ENCODE measurements around the gene TM9SF2. TPM values are rescaled to one million over a fixed set of nuclear protein-coding genes. Genes with fewer than 3 reads are reported as not detected.

Gene TM9SF2
- polyA plus RNA-seq, 1 donor, result 233 TPM

DNA sequence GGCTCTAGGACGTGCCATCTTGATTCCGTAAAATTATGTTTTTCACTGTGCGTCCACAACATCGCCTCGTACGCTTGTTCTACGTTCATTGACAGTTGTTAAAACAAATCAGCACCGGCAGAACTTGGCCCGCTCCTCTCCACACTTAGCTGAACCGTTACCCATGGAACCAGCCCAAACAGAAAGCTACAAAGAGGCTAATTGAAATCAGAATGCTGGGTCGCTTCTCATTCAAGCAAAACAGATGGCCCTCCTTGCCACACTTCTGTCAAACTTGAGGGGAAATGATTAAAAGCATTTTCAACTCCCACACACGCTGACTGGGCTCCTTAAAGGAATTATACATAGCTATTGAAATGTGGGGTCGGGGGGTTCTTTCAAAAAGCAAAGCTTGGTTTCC is 71.6 kb downstream of the TM9SF2 start:
- no peaks in the 10 kb centered on the region for H3K4me1 ChIP-seq (ENCODE audit: control insufficient read depth, insufficient read depth, low read length)
- H3K27ac ChIP-seq (ENCODE audit: low read length), result no peak overlapping the region
- 74% methylated on average over 6 of the region's 13 CpGs for WGBS (ENCODE audit: insufficient coverage, low lambda C conversion rate)
- H3K4me3 ChIP-seq (ENCODE audit: low read length), result no peak overlapping the region
- H3K9me3 ChIP-seq (ENCODE audit: control insufficient read depth, low read depth, low read length), result no peaks in the 10 kb centered on the region
- no peaks in the 10 kb centered on the region for H3K36me3 ChIP-seq (ENCODE audit: control insufficient read depth, insufficient read depth, low read length)
- H3K27me3 ChIP-seq (ENCODE audit: control insufficient read depth, insufficient read depth, low read length), result peaks cover 8% of the 10 kb centered on the region
- no peak for DNase-seq

DNA sequence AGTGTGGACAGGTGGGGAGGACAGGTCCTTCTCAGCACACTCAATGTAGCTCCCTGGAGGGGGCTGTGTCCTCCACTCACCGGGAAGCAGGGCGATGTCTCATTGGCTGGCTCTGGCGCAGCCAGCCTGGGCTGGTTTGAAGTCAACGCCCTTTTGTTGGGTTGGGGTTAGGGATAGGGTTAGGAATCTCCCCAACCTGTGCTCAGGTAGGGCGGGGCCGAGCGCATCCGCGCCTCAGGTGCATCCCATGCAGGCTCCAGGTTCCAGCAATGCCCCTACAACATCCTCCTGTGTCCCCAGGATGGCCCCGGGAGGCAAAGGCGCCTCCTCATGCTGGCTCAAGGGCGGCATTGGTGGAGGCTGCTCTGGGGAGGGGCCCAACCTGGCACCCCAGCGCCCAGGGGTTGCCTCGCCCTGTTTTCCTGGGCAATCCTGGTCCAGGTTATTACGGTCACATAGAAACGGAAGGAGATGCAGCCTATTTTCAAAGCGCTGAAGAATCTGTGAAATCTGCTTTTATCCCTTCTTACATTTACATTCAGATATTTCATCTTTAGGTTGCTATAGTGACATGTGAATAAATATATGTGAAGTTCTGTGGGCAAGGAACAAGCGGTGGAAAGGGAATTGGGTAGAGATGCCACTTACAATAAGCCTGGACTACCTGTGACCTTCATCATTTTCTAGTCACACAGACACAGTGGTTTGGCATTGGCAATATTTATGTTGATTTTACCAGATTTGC is 74.3 kb downstream of the TM9SF2 start:
- no peaks in the 10 kb centered on the region for H3K4me1 ChIP-seq (ENCODE audit: control insufficient read depth, insufficient read depth, low read length)
- no peak overlapping the region for H3K4me3 ChIP-seq (ENCODE audit: low read length)
- DNase-seq, result no peak
- H3K36me3 ChIP-seq (ENCODE audit: control insufficient read depth, insufficient read depth, low read length), result no peaks in the 10 kb centered on the region
- 67% methylated on average over 1 of the region's 18 CpGs for WGBS (ENCODE audit: insufficient coverage, low lambda C conversion rate)
- H3K27ac ChIP-seq (ENCODE audit: low read length), result no peak overlapping the region
- H3K9me3 ChIP-seq (ENCODE audit: control insufficient read depth, low read depth, low read length), result no peaks in the 10 kb centered on the region
- H3K27me3 ChIP-seq (ENCODE audit: control insufficient read depth, insufficient read depth, low read length), result peaks cover 8% of the 10 kb centered on the region

DNA sequence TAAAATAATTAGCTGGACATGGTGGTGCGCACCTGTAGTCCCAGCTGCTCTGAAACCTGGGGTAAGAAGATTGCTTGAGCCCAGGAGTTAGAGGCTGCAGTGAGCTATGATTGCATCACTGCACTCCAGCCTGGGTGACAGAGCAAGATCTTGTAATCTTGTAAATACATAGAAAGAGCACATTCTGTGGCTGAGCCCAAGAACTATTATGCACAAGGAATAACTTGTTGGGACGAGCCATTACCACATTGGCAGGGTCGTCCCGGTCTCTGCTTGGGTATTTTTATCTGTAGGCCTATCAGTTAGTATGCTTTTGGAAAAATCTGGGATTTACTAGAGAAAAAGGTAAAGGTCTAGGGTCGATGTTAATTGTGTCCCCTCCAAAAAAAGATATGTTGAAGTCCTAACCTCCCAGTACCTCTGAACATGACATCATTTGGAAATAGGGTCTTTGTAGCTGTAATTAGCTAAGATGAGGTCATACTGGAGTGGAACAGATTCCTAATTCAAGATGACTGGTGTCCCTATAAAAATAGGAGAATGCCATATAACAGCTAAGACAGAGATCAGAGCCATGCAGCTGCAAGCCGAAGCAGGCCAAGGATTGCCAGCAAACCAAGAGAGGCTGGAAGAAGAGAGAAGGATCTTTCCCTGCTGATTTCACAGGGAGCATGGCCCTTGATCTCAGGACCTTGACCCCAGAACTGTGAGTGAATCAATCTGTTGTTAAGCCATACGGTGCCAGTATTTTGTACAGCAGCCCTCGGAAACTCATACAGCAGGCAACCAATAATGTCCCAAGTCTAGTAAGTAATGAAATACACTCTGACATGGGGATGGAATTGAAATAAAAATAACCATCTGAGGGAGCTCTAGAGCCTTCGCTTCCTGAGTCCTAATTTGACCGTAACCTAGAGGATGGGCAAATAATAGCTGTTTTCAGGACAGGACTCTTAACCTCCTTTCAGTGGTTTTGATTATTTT is 77.0 kb downstream of the TM9SF2 start:
- H3K36me3 ChIP-seq (ENCODE audit: control insufficient read depth, insufficient read depth, low read length), result no peaks in the 10 kb centered on the region
- H3K27ac ChIP-seq (ENCODE audit: low read length), result no peak overlapping the region
- peaks cover 8% of the 10 kb centered on the region for H3K27me3 ChIP-seq (ENCODE audit: control insufficient read depth, insufficient read depth, low read length)
- H3K4me3 ChIP-seq (ENCODE audit: low read length), result no peak overlapping the region
- WGBS (ENCODE audit: insufficient coverage, low lambda C conversion rate), result 85% methylated on average over 4 of the region's 10 CpGs
- H3K9me3 ChIP-seq (ENCODE audit: control insufficient read depth, low read depth, low read length), result no peaks in the 10 kb centered on the region
- no peak for DNase-seq
- H3K4me1 ChIP-seq (ENCODE audit: control insufficient read depth, insufficient read depth, low read length), result no peaks in the 10 kb centered on the region

DNA sequence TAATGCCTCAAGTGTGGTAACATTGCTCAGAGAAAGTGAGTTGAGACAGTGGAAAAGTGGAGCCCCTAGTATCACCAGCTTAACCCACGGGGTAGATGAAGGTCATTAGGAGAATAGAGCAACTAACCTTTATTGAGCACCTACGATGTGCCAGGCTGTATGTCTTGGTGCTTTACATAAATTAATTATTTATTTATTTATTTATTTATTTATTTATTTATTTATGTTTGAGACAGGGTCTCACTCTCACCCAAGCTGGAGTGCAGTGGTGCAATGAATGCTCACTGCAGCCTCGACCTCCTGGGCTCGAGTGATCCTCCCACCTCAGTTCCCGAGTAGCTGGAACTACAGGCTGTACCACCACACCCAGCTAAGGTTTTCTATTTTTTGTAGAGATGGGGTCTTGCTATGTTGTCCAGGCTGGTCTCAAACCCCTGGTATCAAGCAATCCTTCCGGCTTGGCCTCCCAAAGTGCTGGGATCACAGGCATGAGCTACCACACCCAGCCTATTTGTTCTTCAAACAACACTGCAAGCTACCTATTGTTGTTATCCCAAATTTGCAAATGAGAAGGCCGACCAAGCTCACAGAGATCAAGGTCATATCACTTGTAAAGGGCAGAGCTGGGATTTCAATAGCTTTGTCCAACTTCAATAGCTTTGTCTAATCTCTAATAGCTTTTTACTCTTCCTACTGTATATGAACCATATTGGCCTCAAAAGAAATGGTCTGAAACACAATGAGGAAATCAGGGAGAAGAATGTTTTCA is 79.4 kb downstream of the TM9SF2 start:
- no peaks in the 10 kb centered on the region for H3K4me1 ChIP-seq (ENCODE audit: control insufficient read depth, insufficient read depth, low read length)
- H3K27me3 ChIP-seq (ENCODE audit: control insufficient read depth, insufficient read depth, low read length), result no peaks in the 10 kb centered on the region
- H3K27ac ChIP-seq (ENCODE audit: low read length), result no peak overlapping the region
- no peak overlapping the region for H3K4me3 ChIP-seq (ENCODE audit: low read length)
- WGBS (ENCODE audit: insufficient coverage, low lambda C conversion rate), result no CpG with 5 or more reads among the region's 7 CpGs
- H3K9me3 ChIP-seq (ENCODE audit: control insufficient read depth, low read depth, low read length), result no peaks in the 10 kb centered on the region
- no peak for DNase-seq
- H3K36me3 ChIP-seq (ENCODE audit: control insufficient read depth, insufficient read depth, low read length), result no peaks in the 10 kb centered on the region

DNA sequence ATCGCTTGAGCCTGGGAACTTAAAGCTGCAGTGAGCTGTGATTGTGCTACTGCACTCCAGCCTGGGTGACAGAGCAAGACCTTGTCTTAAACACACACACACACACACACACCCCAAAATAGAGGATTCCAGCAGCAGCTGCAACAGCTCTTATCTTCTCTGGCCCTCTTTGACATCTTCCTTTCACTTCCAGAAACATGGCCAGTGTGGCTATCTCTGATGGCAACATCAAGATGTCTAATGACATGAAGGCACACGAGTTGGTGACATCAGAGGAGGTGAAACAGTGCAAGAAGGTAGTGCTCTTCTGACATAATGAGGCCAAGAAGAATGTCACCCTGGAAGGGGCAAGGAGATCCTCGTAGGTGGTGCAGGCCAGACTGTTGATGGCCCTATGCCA is 81.2 kb downstream of the TM9SF2 start:
- no peak for DNase-seq
- H3K4me1 ChIP-seq (ENCODE audit: control insufficient read depth, insufficient read depth, low read length), result no peaks in the 10 kb centered on the region
- H3K27ac ChIP-seq (ENCODE audit: low read length), result no peak overlapping the region
- no peak overlapping the region for H3K4me3 ChIP-seq (ENCODE audit: low read length)
- no peaks in the 10 kb centered on the region for H3K36me3 ChIP-seq (ENCODE audit: control insufficient read depth, insufficient read depth, low read length)
- no peaks in the 10 kb centered on the region for H3K27me3 ChIP-seq (ENCODE audit: control insufficient read depth, insufficient read depth, low read length)
- no CpG with 5 or more reads among the region's 3 CpGs for WGBS (ENCODE audit: insufficient coverage, low lambda C conversion rate)
- H3K9me3 ChIP-seq (ENCODE audit: control insufficient read depth, low read depth, low read length), result no peaks in the 10 kb centered on the region

DNA sequence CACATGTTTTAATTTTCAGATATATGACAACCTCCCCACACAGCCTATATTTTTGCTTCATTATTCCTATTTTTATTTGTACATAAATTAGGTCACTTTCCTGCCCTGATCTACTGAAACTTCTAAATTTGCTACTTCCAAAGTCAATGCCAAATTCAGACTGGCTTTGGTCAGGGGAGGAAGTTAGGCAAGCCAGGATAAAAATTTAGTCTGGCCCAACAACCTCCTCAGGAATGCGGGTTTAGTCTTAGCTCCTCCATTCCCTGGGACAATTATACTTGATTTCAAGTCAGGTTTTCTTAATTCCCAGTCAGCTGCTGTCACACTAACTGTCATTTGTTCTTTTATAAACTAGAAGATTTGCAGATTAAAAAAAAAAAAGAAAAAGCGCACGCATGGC is 84.3 kb downstream of the TM9SF2 start:
- no peaks in the 10 kb centered on the region for H3K9me3 ChIP-seq (ENCODE audit: control insufficient read depth, low read depth, low read length)
- WGBS (ENCODE audit: insufficient coverage, low lambda C conversion rate), result no CpG with 5 or more reads among the region's 3 CpGs
- H3K36me3 ChIP-seq (ENCODE audit: control insufficient read depth, insufficient read depth, low read length), result no peaks in the 10 kb centered on the region
- no peaks in the 10 kb centered on the region for H3K4me1 ChIP-seq (ENCODE audit: control insufficient read depth, insufficient read depth, low read length)
- H3K27me3 ChIP-seq (ENCODE audit: control insufficient read depth, insufficient read depth, low read length), result no peaks in the 10 kb centered on the region
- no peak overlapping the region for H3K27ac ChIP-seq (ENCODE audit: low read length)
- H3K4me3 ChIP-seq (ENCODE audit: low read length), result no peak overlapping the region
- no peak for DNase-seq

DNA sequence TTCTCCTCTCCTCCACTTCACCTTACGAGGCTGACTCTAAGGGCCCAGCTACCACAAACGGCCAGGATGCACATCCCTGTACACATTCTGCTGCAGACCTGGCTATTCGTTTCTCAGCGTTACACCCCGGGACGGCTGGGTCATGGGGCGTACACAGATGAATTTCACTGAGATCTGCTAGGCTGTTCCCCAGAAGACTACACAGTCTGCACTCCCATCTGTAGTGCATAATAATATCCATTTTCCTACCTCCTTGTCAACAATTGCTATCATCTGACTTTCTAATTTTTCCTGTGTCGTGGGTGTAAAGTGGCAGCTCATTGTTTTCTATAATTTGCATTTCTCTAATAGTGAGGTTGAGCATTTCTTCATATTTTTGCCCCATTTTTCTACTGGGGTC is 85.7 kb downstream of the TM9SF2 start:
- Histone ChIP-seq H3K4me1 (ENCODE audit: control insufficient read depth, insufficient read depth, low read length) (no peaks in the 10 kb centered on the region), H3K9me3 (ENCODE audit: control insufficient read depth, low read depth, low read length) (no peaks in the 10 kb centered on the region), H3K27me3 (ENCODE audit: control insufficient read depth, insufficient read depth, low read length) (no peaks in the 10 kb centered on the region), H3K27ac (ENCODE audit: low read length) (no peak overlapping the region), H3K4me3 (ENCODE audit: low read length) (no peak overlapping the region), H3K36me3 (ENCODE audit: control insufficient read depth, insufficient read depth, low read length) (no peaks in the 10 kb centered on the region)
- no peak for DNase-seq
- WGBS (ENCODE audit: insufficient coverage, low lambda C conversion rate), result 83% methylated on average over 1 of the region's 8 CpGs

DNA sequence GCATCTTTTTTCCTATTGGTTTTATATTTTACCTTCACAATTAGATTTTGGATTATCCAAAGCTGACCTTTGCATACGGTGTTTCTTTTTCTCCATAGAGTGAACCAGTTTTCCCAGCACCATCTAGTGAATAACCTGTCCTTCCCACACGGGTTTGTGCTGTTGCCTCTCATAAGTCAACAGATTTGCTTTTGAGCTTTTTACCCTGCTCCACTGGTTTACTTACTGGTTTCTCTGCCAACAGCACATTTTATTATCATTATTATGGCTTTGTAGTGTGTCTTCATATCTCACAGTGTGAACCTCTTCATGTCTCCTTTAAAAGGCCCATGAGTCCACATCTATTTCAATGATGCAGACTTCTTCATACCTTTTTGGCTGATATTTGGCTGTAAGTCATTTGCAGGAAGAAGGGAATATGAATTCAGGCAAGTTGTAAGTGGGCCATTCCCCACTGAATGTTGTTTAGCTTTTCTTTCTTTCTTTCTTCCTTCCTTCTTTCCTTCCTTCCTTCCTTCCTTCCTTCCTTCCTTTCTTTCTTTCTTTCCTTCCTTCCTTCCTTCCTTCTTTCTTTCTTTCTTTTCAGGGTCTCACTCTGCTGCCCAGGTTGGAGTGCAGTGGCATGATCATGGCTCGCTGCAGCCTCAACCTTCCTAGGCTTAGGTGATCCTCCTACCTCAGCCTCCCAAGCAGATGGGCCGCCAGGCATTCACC is 86.8 kb downstream of the TM9SF2 start:
- no peak overlapping the region for H3K27ac ChIP-seq (ENCODE audit: low read length)
- no peaks in the 10 kb centered on the region for H3K4me1 ChIP-seq (ENCODE audit: control insufficient read depth, insufficient read depth, low read length)
- no peak overlapping the region for H3K4me3 ChIP-seq (ENCODE audit: low read length)
- 91% methylated on average over 1 of the region's 4 CpGs for WGBS (ENCODE audit: insufficient coverage, low lambda C conversion rate)
- H3K36me3 ChIP-seq (ENCODE audit: control insufficient read depth, insufficient read depth, low read length), result no peaks in the 10 kb centered on the region
- H3K27me3 ChIP-seq (ENCODE audit: control insufficient read depth, insufficient read depth, low read length), result no peaks in the 10 kb centered on the region
- no peaks in the 10 kb centered on the region for H3K9me3 ChIP-seq (ENCODE audit: control insufficient read depth, low read depth, low read length)
- no peak for DNase-seq

DNA sequence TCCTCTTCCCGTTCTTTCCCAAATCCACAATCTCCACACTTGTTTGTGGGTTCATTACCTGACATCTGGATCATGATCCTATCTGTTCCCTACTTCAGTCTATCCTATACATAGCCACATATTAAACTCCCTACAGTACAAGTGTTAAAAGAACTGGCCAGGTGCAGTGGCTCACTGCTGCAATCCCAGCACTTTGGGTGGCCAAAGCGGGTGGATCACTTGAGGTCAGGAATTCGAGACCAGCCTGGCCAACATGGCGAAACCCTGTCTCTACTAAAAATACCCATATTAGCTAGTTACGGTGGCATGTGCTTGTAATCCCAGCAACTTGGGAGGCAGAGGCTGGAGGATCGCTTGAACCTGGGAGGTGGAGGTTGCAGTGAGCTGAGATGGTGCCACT is 88.3 kb downstream of the TM9SF2 start:
- no peak for DNase-seq
- no peaks in the 10 kb centered on the region for H3K9me3 ChIP-seq (ENCODE audit: control insufficient read depth, low read depth, low read length)
- 100% methylated on average over 1 of the region's 6 CpGs for WGBS (ENCODE audit: insufficient coverage, low lambda C conversion rate)
- H3K4me3 ChIP-seq (ENCODE audit: low read length), result no peak overlapping the region
- no peaks in the 10 kb centered on the region for H3K27me3 ChIP-seq (ENCODE audit: control insufficient read depth, insufficient read depth, low read length)
- H3K27ac ChIP-seq (ENCODE audit: low read length), result no peak overlapping the region
- no peaks in the 10 kb centered on the region for H3K36me3 ChIP-seq (ENCODE audit: control insufficient read depth, insufficient read depth, low read length)
- H3K4me1 ChIP-seq (ENCODE audit: control insufficient read depth, insufficient read depth, low read length), result no peaks in the 10 kb centered on the region
